Measurements from ENCODE around the gene CCDC63.
"Not testable (repeated sequence)": the region's sequence is repeated elsewhere in the genome, so short reads cannot be mapped to it uniquely, and the experiment has no call there.

Gene CCDC63

DNA sequence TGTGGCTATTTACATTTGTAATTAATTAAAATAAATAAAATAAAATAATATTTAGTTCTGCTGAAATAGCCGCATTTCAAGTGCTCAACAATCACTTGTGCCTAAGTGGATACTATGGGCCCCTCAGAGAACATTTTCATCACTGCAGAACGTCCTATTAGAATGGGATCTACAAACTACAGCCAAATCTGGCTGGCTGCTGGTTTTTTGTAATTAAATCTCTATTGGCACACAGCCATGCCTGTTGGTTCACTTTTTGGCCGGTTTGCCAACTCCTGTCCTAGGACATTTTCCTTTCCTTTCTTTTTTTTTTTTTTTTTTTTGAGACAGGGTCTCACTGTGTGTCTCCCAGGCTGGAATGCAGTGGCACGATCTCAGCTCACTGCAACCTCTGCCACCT, 9.8 kb downstream of the CCDC63 start:
- DNase-seq (ENCODE audit: low spot score) (no peak), ATAC-seq (ENCODE audit: low read depth) (no peak)
- Histone ChIP-seq H3K36me3 (ENCODE audit: low read depth) (no peaks in the 10 kb centered on the region), H3K4me1 (ENCODE audit: insufficient read depth, poor library complexity, severe bottlenecking) (no peaks in the 10 kb centered on the region), H3K4me3 (ENCODE audit: severe bottlenecking) (no peak overlapping the region), H3K9me3 (ENCODE audit: severe bottlenecking) (no peaks in the 10 kb centered on the region), H3K27ac (ENCODE audit: poor library complexity, severe bottlenecking) (no peak overlapping the region), H3K27me3 (ENCODE audit: insufficient read depth, poor library complexity, severe bottlenecking) (no peaks in the 10 kb centered on the region)
- TF ChIP-seq, protein P1, sequence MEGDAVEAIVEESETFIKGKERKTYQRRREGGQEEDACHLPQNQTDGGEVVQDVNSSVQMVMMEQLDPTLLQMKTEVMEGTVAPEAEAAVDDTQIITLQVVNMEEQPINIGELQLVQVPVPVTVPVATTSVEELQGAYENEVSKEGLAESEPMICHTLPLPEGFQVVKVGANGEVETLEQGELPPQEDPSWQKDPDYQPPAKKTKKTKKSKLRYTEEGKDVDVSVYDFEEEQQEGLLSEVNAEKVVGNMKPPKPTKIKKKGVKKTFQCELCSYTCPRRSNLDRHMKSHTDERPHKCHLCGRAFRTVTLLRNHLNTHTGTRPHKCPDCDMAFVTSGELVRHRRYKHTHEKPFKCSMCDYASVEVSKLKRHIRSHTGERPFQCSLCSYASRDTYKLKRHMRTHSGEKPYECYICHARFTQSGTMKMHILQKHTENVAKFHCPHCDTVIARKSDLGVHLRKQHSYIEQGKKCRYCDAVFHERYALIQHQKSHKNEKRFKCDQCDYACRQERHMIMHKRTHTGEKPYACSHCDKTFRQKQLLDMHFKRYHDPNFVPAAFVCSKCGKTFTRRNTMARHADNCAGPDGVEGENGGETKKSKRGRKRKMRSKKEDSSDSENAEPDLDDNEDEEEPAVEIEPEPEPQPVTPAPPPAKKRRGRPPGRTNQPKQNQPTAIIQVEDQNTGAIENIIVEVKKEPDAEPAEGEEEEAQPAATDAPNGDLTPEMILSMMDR (IDR thresholded peaks at IDR 0.05; ENCODE audit: poor library complexity, severe bottlenecking) = no peak

DNA sequence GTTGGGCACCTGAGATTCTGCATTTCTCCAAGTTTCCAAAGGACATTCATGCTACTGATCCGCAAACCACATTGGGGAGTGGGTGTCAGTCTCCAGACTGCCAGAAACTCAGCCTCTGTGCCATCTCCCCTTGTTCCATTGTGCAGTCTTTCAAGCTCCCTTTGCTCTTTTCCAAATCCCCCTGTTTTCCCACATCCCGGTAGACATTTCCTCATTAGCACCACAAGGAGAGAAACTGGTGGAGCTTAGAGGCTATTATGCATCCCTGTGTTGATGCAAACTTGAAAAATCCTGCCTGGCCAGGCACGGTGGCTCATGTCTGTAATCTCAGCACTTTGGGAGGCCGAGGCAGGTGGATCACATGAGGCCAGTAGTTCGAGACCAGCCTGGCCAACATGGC, 10.7 kb downstream of the CCDC63 start:
- Histone ChIP-seq H3K36me3 (ENCODE audit: low read depth) (no peaks in the 10 kb centered on the region), H3K9me3 (ENCODE audit: severe bottlenecking) (no peaks in the 10 kb centered on the region), H3K27me3 (ENCODE audit: insufficient read depth, poor library complexity, severe bottlenecking) (no peaks in the 10 kb centered on the region), H3K27ac (ENCODE audit: poor library complexity, severe bottlenecking) (no peak overlapping the region), H3K4me1 (ENCODE audit: insufficient read depth, poor library complexity, severe bottlenecking) (no peaks in the 10 kb centered on the region), H3K4me3 (ENCODE audit: severe bottlenecking) (no peak overlapping the region)
- ATAC-seq (ENCODE audit: low read depth) (no peak), DNase-seq (ENCODE audit: low spot score) (no peak)
- TF ChIP-seq, protein P1 (IDR thresholded peaks at IDR 0.05; ENCODE audit: poor library complexity, severe bottlenecking) = no peak

GRCh38 chr12:110857954-110858353, 11.2 kb downstream of the CCDC63 start:
- H3K4me3 ChIP-seq (ENCODE audit: severe bottlenecking); H3K27me3 ChIP-seq (ENCODE audit: insufficient read depth, poor library complexity, severe bottlenecking); DNase-seq (ENCODE audit: low spot score); H3K27ac ChIP-seq (ENCODE audit: poor library complexity, severe bottlenecking); ATAC-seq (ENCODE audit: low read depth); H3K9me3 ChIP-seq (ENCODE audit: severe bottlenecking); H3K4me1 ChIP-seq (ENCODE audit: insufficient read depth, poor library complexity, severe bottlenecking); H3K36me3 ChIP-seq (ENCODE audit: low read depth): not testable (repeated sequence)

- Histone ChIP-seq H3K4me1 (ENCODE audit: insufficient read depth, poor library complexity, severe bottlenecking) (no peaks in the 10 kb centered on the region), H3K9me3 (ENCODE audit: severe bottlenecking) (no peaks in the 10 kb centered on the region), H3K4me3 (ENCODE audit: severe bottlenecking) (no peak overlapping the region), H3K36me3 (ENCODE audit: low read depth) (no peaks in the 10 kb centered on the region), H3K27me3 (ENCODE audit: insufficient read depth, poor library complexity, severe bottlenecking) (no peaks in the 10 kb centered on the region), H3K27ac (ENCODE audit: poor library complexity, severe bottlenecking) (no peak overlapping the region)
- no peak for DNase-seq (ENCODE audit: low spot score)
- ATAC-seq (ENCODE audit: low read depth) = no peak
- TF ChIP-seq, protein P1 (IDR thresholded peaks at IDR 0.05; ENCODE audit: poor library complexity, severe bottlenecking) = no peak
Observed at GRCh38 chr12:110858848-110859247, 12.1 kb downstream of the CCDC63 start.

DNA sequence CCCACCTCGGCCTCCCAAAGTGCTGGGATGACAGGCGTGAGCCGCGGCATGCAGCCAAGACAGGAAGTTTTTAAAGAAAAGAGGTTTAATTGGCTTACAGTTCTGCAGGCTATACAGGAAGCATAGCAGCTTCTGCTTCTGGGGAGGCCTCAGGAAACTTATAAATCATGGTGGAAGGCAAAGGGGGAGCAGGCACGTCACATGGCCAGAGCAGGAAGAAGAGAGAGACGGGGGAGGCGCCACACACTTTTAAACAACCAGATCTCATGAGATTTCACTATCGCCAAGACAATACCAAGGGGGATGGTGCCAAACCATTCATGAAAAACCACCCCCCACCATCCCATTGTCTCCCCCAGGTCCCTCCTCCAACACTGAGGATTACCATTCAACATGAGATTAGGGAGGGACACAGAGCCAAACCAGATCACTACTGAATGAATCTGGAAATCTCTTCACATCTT, 14.1 kb downstream of the CCDC63 start:
- no peaks in the 10 kb centered on the region for H3K4me1 ChIP-seq (ENCODE audit: insufficient read depth, poor library complexity, severe bottlenecking)
- no peak overlapping the region for H3K27ac ChIP-seq (ENCODE audit: poor library complexity, severe bottlenecking)
- H3K36me3 ChIP-seq (ENCODE audit: low read depth) = no peaks in the 10 kb centered on the region
- TF ChIP-seq, protein P1 (IDR thresholded peaks at IDR 0.05; ENCODE audit: poor library complexity, severe bottlenecking) = no peak
- H3K9me3 ChIP-seq (ENCODE audit: severe bottlenecking) = no peaks in the 10 kb centered on the region
- DNase-seq (ENCODE audit: low spot score) (no peak), ATAC-seq (ENCODE audit: low read depth) (no peak)
- no peaks in the 10 kb centered on the region for H3K27me3 ChIP-seq (ENCODE audit: insufficient read depth, poor library complexity, severe bottlenecking)
- H3K4me3 ChIP-seq (ENCODE audit: severe bottlenecking) = no peak overlapping the region

Measured in RWPE2 (cell line).